Right cardiac atrium (tissue), 5 donors: Measurements from ENCODE around the gene SFTA2. TPM values are rescaled to one million over a fixed set of nuclear protein-coding genes. Genes with fewer than 3 reads are reported as not detected.

Experiments
- ATAC-seq, 2 donors: fragments of 200-7000 bp; cut with Tn5 transposase; one replicate each; pipeline versions ENCODE4 v1.8.0 to v1.9.1; 2020; ENCODE audit warnings: moderate library complexity in 2 of 2, mild to moderate bottlenecking in 1 of 2
- DNase-seq, 3 donors: peaks; one replicate each; pipeline ENCODE4 v3.0.0-alpha.2; 2020
- H3K27ac ChIP-seq: one replicate; pipeline ENCODE4 v1.5.1; 2013; ENCODE audit warnings: mild to moderate bottlenecking, low read length, control low read depth, moderate library complexity
- H3K27me3 ChIP-seq: one replicate; pipeline ENCODE4 v1.6.1; 2013; ENCODE audit not compliant: control insufficient read depth, insufficient read depth
- H3K4me1 ChIP-seq: one replicate; pipeline ENCODE4 v1.6.1; 2013; ENCODE audit warnings: low read length; ENCODE audit not compliant: control insufficient read depth, insufficient read depth
- H3K4me3 ChIP-seq: one replicate; pipeline ENCODE4 v1.5.1; 2013; ENCODE audit warnings: low read length, control low read depth
- H3K9me3 ChIP-seq: one replicate; pipeline ENCODE4 v1.6.1; 2013; ENCODE audit warnings: low read length; ENCODE audit not compliant: control insufficient read depth
- WGBS: extraction: QIAGEN DNeasy Blood & Tissue Kit; methylation state at CpG from one replicate; pipeline ENCODE4 v1.1.7; 2013; 5-methylcytosine and 5-hydroxymethylcytosine counted together
- intact Hi-C, 4 donors: fragments of 100-400 bp; cut with DNase I; formaldehyde crosslinking; loops; one replicate each; pipeline versions ENCODE4 v1.11.0 to v1.14.0; 2022 to 2023
- microRNA-seq, 2 donors: library from miRNA; unstranded; fragments of <30 nt; microRNA quantifications; one replicate each; pipeline ENCODE4 v1.2.0, GENCODE V29; 2020 to 2021
- polyA plus RNA-seq: library from polyadenylated mRNA; stranded (reverse); fragments of 200-250 nt; gene quantifications from one replicate; pipeline ENCODE4 v1.2.3, GENCODE V29; 2013
- total RNA-seq, 4 donors: library from RNA; stranded (reverse); fragmentation: NEBNext Ultra II Directional; extraction: Animal tissue kit (Norgen Biotek cat#: 25700); gene quantifications; one replicate each; pipeline ENCODE4 v1.2.1, GENCODE V29; 2021
- donor health status: healthy with polysubstance abuse.
- donor health status: DM: no; HTN: yes; CAD: no.
- donor health status: DM: no; HTN: no; CAD: no.
- donor health status: DM: no; HTN: yes; CAD: no; lungs with severe emphysema.
- donor health status: DM: yes; HTN: yes; CAD: no.

SFTA2 gene
- total and polyA plus RNA-seq, 5 donors, result 0.45 TPM; not detected in 4

DNA sequence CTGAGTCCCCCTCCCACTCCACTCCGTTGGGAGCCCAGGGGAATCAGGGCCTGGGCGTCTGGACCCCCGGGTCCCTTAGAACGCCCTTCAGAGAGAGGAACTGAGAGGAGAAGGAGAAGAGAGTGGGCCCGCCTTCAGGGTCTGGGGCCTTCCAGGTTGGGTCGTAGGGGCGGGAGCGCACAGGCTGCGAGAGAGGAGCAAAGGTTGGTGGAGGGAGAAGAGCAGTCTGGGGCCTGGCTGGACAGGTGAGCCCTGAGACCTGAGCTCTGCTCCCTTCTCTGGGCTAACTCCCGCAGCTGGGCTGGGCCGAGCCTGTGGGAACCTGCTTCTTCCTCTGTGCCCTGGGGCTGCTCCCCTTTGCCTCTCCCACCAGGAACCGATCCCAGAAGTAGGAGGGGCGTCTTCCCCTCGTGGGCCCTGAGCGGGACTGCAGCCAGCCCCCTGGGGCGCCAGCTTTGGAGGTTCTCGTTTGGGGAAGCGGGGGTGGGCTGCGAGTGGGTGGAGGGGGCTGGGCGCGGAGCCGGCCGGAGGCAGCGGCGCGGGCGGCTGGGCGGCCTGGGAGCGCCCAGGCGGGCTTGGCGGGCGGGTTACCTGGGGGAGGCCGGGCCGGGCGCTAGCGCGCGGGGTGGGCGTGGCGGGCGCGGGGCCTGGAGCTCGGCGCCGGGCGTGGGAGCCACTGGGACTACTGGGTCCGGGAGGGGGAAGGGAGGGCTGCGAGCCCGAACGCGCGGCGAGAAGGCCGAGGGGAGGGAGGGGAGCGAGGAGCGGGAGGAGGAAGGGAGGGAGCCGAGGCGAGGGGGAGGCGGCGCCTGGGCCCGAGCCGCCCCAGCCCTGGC, 48.1 kb downstream of the SFTA2 start, which contains the start of gene DDR1:
TSS of gene DDR1 (plus strand) at position 835 of the 836 bp plus-strand sequence. CDS start 4,211 bp downstream, outside the sequence.
- H3K27ac ChIP-seq, result peak within 1 kb of the TSS; percentile 78
- no peaks in the 10 kb centered on the region for H3K27me3 ChIP-seq
- intact Hi-C loops, result loop anchor here in 3 of 4 donors (5.0 to 10.0 kb wide), 2 partner anchors 139 to 142 kb away; partner anchors contain the start of genes FLOT1 (in 3 of the 3) and IER3 (in 3 of the 3)
- ATAC-seq (peak; percentile 75 to 82), DNase-seq (peak; percentile 79 to 95 (median 94))
- WGBS, result 11% methylated on average over 60 of the region's 62 CpGs
- peak within 1 kb of the TSS; percentile 92 for H3K4me3 ChIP-seq
- H3K4me1 ChIP-seq, result peaks cover 22% of the 10 kb centered on the region
- H3K9me3 ChIP-seq, result no peaks in the 10 kb centered on the region

DNA sequence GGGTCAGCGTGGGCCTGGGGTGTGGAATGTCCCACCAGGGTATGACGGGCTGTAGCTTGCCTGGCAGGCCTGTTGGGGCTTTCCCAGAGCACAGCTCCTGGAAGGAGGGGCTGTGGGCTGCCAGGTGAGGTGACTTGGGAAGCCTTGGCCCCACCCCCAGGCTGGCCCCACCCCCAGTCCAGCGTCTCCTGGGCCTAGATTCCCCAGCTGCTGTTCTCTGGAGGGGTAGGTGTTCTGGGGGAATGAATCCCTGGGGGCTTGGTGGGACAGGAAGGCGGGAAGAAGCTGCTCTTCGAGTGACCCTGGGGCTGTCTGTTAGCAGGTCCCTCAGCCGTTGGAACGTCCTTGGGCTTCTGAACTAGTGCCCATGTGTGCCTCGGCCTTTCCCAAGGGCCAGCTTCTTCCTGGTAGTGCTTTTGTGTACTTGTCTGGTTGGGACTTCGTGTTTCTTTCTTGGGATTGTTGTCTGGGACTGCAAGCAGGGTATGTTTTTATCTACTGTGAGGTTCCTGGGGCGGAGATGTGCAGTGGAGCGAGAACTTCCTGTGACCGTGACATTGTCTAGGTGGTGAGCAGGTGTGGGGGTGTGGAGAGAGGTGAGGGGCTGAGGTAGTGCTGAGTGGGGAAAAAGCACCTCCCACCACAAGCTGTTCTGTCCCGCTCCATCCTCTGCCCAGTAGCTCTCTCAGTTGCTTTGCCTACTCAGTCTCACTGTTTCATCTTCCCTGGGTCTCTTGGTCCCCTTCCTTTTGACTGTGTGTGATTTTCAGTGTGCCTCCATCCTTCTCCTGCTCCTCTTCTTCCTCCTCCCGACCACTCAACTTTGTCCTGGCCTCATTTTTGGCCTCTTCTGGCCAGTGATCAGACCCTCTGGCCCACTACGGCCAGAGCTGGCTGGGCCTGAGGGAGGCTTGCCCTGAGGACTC, 48.9 kb downstream of the SFTA2 start:
- H3K4me1 ChIP-seq, result peaks cover 18% of the 10 kb centered on the region
- no peaks in the 10 kb centered on the region for H3K27me3 ChIP-seq
- 52% methylated on average over 15 of the region's 15 CpGs for WGBS
- no peak overlapping the region for H3K4me3 ChIP-seq
- H3K27ac ChIP-seq, result peak overlapping the region; percentile 63
- intact Hi-C loops, result loop anchor here in 3 of 4 donors (5.0 to 10.0 kb wide), 2 partner anchors 138 to 141 kb away; partner anchors contain the start of genes FLOT1 (in 3 of the 3) and IER3 (in 3 of the 3)
- no peaks in the 10 kb centered on the region for H3K9me3 ChIP-seq
- DNase-seq (peak in 2 of 3 donors; percentile 66 to 67), ATAC-seq (no peak)

- Histone ChIP-seq H3K27ac (peak overlapping the region; percentile 9), H3K9me3 (no peaks in the 10 kb centered on the region), H3K4me1 (peaks cover 18% of the 10 kb centered on the region), H3K4me3 (no peak overlapping the region), H3K27me3 (no peaks in the 10 kb centered on the region)
- intact Hi-C loops, result loop anchor here in 3 of 4 donors (5.0 to 10.0 kb wide), 2 partner anchors 137 to 140 kb away; partner anchors contain the start of genes FLOT1 (in 3 of the 3) and IER3 (in 3 of the 3)
- ATAC-seq, result no peak
- 30% methylated on average over 8 of the region's 8 CpGs for WGBS
- peak; percentile 39 to 75 (median 74) for DNase-seq
Measured at GRCh38 chr6:30882204-30882758, 49.7 kb downstream of the SFTA2 start.

DNA sequence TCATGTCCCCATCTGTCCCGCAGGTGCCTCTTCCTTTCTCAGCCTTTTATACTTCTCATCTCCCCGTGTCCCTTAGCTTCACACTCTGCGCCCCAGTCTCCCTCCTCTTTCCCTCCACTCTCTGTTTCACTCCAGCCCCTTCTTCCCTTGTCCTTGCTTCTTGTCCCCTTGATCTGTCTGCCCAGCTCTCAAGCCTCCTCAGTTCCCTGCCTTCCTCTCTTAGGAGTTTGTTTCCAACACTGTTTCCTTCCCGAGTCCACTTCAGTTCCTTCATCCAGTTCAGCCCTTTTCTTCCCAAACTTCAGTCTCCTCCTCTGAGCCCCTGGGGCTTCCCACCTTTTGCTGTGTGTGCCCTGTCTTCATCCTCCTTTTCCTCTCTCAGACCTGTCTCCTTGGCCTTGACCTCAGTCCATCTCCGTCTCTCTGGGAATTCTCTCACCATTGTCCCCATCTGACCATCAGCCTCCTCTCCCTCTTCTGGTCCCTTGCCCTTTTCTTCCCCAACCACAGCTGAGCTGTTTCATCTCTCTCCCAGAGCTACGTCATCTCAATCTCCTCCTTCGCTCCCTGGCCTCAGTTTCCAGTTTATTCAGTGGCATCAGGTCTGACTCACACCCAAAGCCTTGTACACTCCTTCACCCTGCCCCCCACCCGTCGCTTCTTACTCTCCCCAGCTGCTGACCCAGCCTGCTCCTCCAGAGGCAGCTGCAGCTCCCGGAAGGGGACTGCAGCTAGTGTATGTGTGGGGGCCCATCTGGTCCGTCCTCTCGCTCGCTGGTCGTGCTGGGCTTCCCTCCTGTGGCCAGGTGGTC, 50.4 kb downstream of the SFTA2 start:
- no peaks in the 10 kb centered on the region for H3K27me3 ChIP-seq
- no peak for ATAC-seq
- peaks cover 18% of the 10 kb centered on the region for H3K4me1 ChIP-seq
- peak in 2 of 3 donors; percentile 38 to 58 for DNase-seq
- H3K4me3 ChIP-seq, result no peak overlapping the region
- WGBS, result 64% methylated on average over 14 of the region's 14 CpGs
- H3K27ac ChIP-seq, result peak overlapping the region; percentile 9
- H3K9me3 ChIP-seq, result no peaks in the 10 kb centered on the region
- intact Hi-C loops, result loop anchor here in 3 of 4 donors (5.0 to 10.0 kb wide), 2 partner anchors 137 to 139 kb away; partner anchors contain the start of genes FLOT1 (in 3 of the 3) and IER3 (in 3 of the 3)

Small RNA genes within 50 kb of the gene (microRNA-seq; reads per million reads assigned to microRNA genes)
- gene MIR4640, result 0.54 to 2.1 reads per million in 2 donors

Other genes with a start within 250 kb of the SFTA2 start
- 10 to 100 TPM; 21.8 to 33.9 (median 23.5) TPM for gene PPP1R18, start 245.5 kb downstream of the SFTA2 start, total RNA-seq
- gene PPP1R18, start 245.5 kb downstream of the SFTA2 start, polyA plus RNA-seq, result 23.1 TPM
- 1 to 10 TPM; 2.5 to 5.8 (median 5.0) TPM for gene NRM, start 241.2 kb downstream of the SFTA2 start, total RNA-seq
- 5.3 TPM for gene NRM, start 241.2 kb downstream of the SFTA2 start, polyA plus RNA-seq
- 10 to 100 TPM; 20.7 to 26.6 (median 24.2) TPM for gene MDC1, start 214.9 kb downstream of the SFTA2 start, total RNA-seq
- 11.1 TPM for gene MDC1, start 214.9 kb downstream of the SFTA2 start, polyA plus RNA-seq
- gene TUBB, start 211.8 kb downstream of the SFTA2 start, total RNA-seq, result 100 to 1,000 TPM; 130 to 250 (median 200) TPM
- 170 TPM for gene TUBB, start 211.8 kb downstream of the SFTA2 start, polyA plus RNA-seq
- 100 to 1,000 TPM; 180 to 208 (median 199) TPM for gene FLOT1, start 189.5 kb downstream of the SFTA2 start, total RNA-seq
- 264 TPM for gene FLOT1, start 189.5 kb downstream of the SFTA2 start, polyA plus RNA-seq
- 10 to 100 TPM; 22.4 to 60.2 (median 34.1) TPM for gene IER3, start 187.6 kb downstream of the SFTA2 start, total RNA-seq
- 63.6 TPM for gene IER3, start 187.6 kb downstream of the SFTA2 start, polyA plus RNA-seq
- gene DDR1, start 47.7 kb downstream of the SFTA2 start, total RNA-seq, result 100 to 1,000 TPM in 2 of 4 donors, 10 to 100 TPM in 2; 96.2 to 120 (median 100) TPM
- 46.9 TPM for gene DDR1, start 47.7 kb downstream of the SFTA2 start, polyA plus RNA-seq
- 10 to 100 TPM; 13.6 to 29.7 (median 18.2) TPM for gene GTF2H4, start 24.0 kb downstream of the SFTA2 start, total RNA-seq
- 10.6 TPM for gene GTF2H4, start 24.0 kb downstream of the SFTA2 start, polyA plus RNA-seq
- 10 to 100 TPM; 14.8 to 20.8 (median 16.9) TPM for gene VARS2, start 17.9 kb downstream of the SFTA2 start, total RNA-seq
- 14.2 TPM for gene VARS2, start 17.9 kb downstream of the SFTA2 start, polyA plus RNA-seq
- gene MUCL3, start 8.8 kb upstream of the SFTA2 start, total RNA-seq, result not detected
- gene MUCL3, start 8.8 kb upstream of the SFTA2 start, polyA plus RNA-seq, result not detected
- gene MUC21, start 51.5 kb upstream of the SFTA2 start, total RNA-seq, result not detected
- 0.07 TPM for gene MUC21, start 51.5 kb upstream of the SFTA2 start, polyA plus RNA-seq
- gene MUC22, start 78.3 kb upstream of the SFTA2 start, total RNA-seq, result under 1 TPM in 3 of 4 donors, not detected in 1; 0.06 to 0.14 (median 0.06) TPM
- 0.14 TPM for gene MUC22, start 78.3 kb upstream of the SFTA2 start, polyA plus RNA-seq
- gene C6orf15, start 180.4 kb upstream of the SFTA2 start, total RNA-seq, result not detected
- gene C6orf15, start 180.4 kb upstream of the SFTA2 start, polyA plus RNA-seq, result not detected
- 1 to 10 TPM; 1.4 to 4.5 (median 4.4) TPM for gene PSORS1C1, start 182.6 kb upstream of the SFTA2 start, total RNA-seq
- 6.5 TPM for gene PSORS1C1, start 182.6 kb upstream of the SFTA2 start, polyA plus RNA-seq
- under 1 TPM in 2 of 4 donors, not detected in 2; 0.14 to 0.17 TPM for gene CDSN, start 188.3 kb upstream of the SFTA2 start, total RNA-seq
- 0.11 TPM for gene CDSN, start 188.3 kb upstream of the SFTA2 start, polyA plus RNA-seq
- gene PSORS1C2, start 206.9 kb upstream of the SFTA2 start, total RNA-seq, result not detected
- gene PSORS1C2, start 206.9 kb upstream of the SFTA2 start, polyA plus RNA-seq, result not detected
- 10 to 100 TPM; 10.8 to 16.7 (median 12.9) TPM for gene CCHCR1, start 225.6 kb upstream of the SFTA2 start, total RNA-seq
- 9.6 TPM for gene CCHCR1, start 225.6 kb upstream of the SFTA2 start, polyA plus RNA-seq
- gene TCF19, start 226.4 kb upstream of the SFTA2 start, total RNA-seq, result 1 to 10 TPM; 2.0 to 5.5 (median 3.7) TPM
- 2.0 TPM for gene TCF19, start 226.4 kb upstream of the SFTA2 start, polyA plus RNA-seq
- gene POU5F1, start 238.5 kb upstream of the SFTA2 start, total RNA-seq, result 1 to 10 TPM in 2 of 4 donors, under 1 TPM in 2; 0.34 to 1.2 (median 0.87) TPM
- 0.57 TPM for gene POU5F1, start 238.5 kb upstream of the SFTA2 start, polyA plus RNA-seq